Heart left ventricle (tissue), 16 donors: ENCODE measurements around the gene CCT2. TPM values are rescaled to one million over a fixed set of nuclear protein-coding genes. Genes with fewer than 3 reads are reported as not detected.

ENCODE experiments used
- ATAC-seq, 4 donors: fragments of 200-7000 bp; cut with Tn5 transposase; one replicate each; pipeline ENCODE4 v1.9.1; 2020 to 2022; ENCODE audit warnings: moderate library complexity in 4 of 4, mild to moderate bottlenecking in 3 of 4, moderate number of reproducible peaks in 1 of 4
- DNase-seq, 5 donors: peaks; one replicate each; pipeline ENCODE4 v3.0.0-alpha.2; 2020
- H3K27ac ChIP-seq, 12 donors: fragments of 200-600 bp; sonication (generic) in 4 of 12; one replicate each; pipeline versions ENCODE4 v1.5.0 to v1.8.0; 2016 to 2022; ENCODE audit warnings: mild to moderate bottlenecking in 2 of 12
- H3K27me3 ChIP-seq, 9 donors: fragments of 200-600 bp; sonication (generic) in 2 of 9; one replicate each; pipeline versions ENCODE4 v1.5.1 to v1.8.0; 2016 to 2022; ENCODE audit warnings: mild to moderate bottlenecking in 3 of 9
- H3K36me3 ChIP-seq, 9 donors: fragments of 200-600 bp; sonication (generic) in 2 of 9; one replicate each; pipeline versions ENCODE4 v1.5.0 to v1.8.0; 2018 to 2022; ENCODE audit warnings: mild to moderate bottlenecking in 2 of 9
- H3K4me1 ChIP-seq, 12 donors: fragments of 200-600 bp; sonication (generic) in 4 of 12; one replicate each; pipeline versions ENCODE4 v1.5.0 to v1.8.0; 2016 to 2022; ENCODE audit warnings: mild to moderate bottlenecking in 3 of 12
- H3K4me3 ChIP-seq, 12 donors: fragments of 200-600 bp; sonication (generic) in 4 of 12; one replicate each; pipeline versions ENCODE4 v1.5.0 to v1.8.0; 2017 to 2022; ENCODE audit warnings: mild to moderate bottlenecking in 9 of 12, moderate library complexity in 4 of 12
- H3K9me3 ChIP-seq, 12 donors: fragments of 200-600 bp; sonication (generic) in 4 of 12; one replicate each; pipeline versions ENCODE4 v1.5.0 to v1.8.0; 2016 to 2022; ENCODE audit warnings: mild to moderate bottlenecking in 1 of 12
- POLR2A ChIP-seq, 2 donors: fragments of 450-650 bp; IDR thresholded peaks; one replicate each; pipeline ENCODE4 v1.6.1; 2017; ENCODE audit warnings: antibody characterized with exemption in 2 of 2, mild to moderate bottlenecking in 2 of 2, moderate library complexity in 2 of 2
- WGBS, 4 donors: extraction: QIAGEN DNeasy Blood & Tissue Kit in 2 of 4; methylation state at CpG; one replicate each; pipeline versions ENCODE4 v1.1.5 to v1.1.7; 2013 to 2018; 5-methylcytosine and 5-hydroxymethylcytosine counted together
- intact Hi-C, 10 donors: fragments of 100-400 bp; cut with DNase I; formaldehyde crosslinking; loops; one replicate each; pipeline versions ENCODE4 v1.11.1 to v1.14.2; 2022
- polyA plus RNA-seq, 2 donors: library from polyadenylated mRNA; stranded (reverse); fragments of 200-250 nt; gene quantifications; one replicate each; pipeline ENCODE4 v1.2.3, GENCODE V29; 2013
- total RNA-seq, 9 donors: library from RNA; depleted of rRNA in 2 of 9; stranded (reverse); fragments of >200 nt in 2 of 9; fragmentation: NEBNext Ultra II Directional in 3 of 9; extraction: Animal tissue kit (Norgen Biotek cat#: 25700) in 3 of 9; gene quantifications; one replicate each; pipeline versions ENCODE4 v1.1.0 to v1.2.4, GENCODE V29; 2016 to 2023
- TF ChIP-seq, protein P1 (sequence below), 12 donors: fragments of 200-600 bp; sonication (generic) in 4 of 12; IDR thresholded peaks; one replicate each; pipeline versions ENCODE4 v1.5.0 to v1.8.0; 2018 to 2022; ENCODE audit warnings: antibody characterized with exemption in 12 of 12, mild to moderate bottlenecking in 5 of 12
- donor health status: ischemic (EF 13 %, LVEDD 7.1; RV severe dilation, severe dysfunction).
- donor health status: healthy with polysubstance abuse.
- donor health status: DM: no; HTN: yes; CAD: no.
- donor health status: DM: no; HTN: no; CAD: no.
- donor health status: ischemic (EF 25% LVEDD 6.9; RV normal size, moderate dysfunction).
- donor health status: ischemic (EF 25% LVEDD 5.7; RV mildly dilated, moderate dysfunction).
- donor health status: healthy.
- donor health status: DM: yes; HTN: yes; CAD: no.
- donor health status: ischemic (EF 35%, LVEDD 5.7; RV mildly dilated, moderate dysfunction).
- donor health status: nonischemic (EF 11% LVEDD 7.7; RV severe dilation, severe dysfunction).
- donor health status: DM: yes; HTN: yes; CAD: no.
- donor health status: PGD.
- donor health status: ischemic (EF 29% LVEDD 5.4; RV normal size, mild dysfunction).
- donor health status: nonischemic (EF 23%, LVEDD 6.1; RV moderate dilation, normal function).

CCT2 gene
- total and polyA plus RNA-seq, 11 donors: 59.7 to 342 (median 93.3) TPM

DNA sequence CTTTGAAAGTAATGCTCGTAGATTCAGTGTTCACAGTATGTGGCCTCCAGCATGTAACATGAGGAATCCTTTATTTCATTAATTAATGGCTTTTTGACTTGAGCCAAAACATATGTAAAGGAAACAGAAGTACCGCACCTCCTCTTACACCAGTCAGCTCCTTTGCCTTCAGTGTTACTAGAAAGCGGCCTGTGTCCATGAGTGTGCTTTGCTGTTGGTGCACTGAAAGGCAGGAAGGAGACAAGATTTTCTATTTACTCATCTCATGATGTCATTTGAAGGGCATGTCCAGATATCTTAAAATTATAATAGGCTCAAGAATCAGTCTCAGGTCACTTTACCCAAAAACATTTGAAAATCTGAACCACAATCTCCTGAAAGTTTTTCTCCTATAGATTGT, 9.9 kb upstream of the CCT2 start:
- DNase-seq (no peak), ATAC-seq (no peak)
- Histone ChIP-seq H3K27ac (no peak overlapping the region), H3K4me1 (peaks cover 0 to 6% (median 0%) of the 10 kb centered on the region in 12 donors), H3K36me3 (peaks cover 0 to 63% (median 48%) of the 10 kb centered on the region in 9 donors), H3K4me3 (no peak overlapping the region), H3K9me3 (no peaks in the 10 kb centered on the region), H3K27me3 (no peaks in the 10 kb centered on the region)
- TF ChIP-seq, protein P1, sequence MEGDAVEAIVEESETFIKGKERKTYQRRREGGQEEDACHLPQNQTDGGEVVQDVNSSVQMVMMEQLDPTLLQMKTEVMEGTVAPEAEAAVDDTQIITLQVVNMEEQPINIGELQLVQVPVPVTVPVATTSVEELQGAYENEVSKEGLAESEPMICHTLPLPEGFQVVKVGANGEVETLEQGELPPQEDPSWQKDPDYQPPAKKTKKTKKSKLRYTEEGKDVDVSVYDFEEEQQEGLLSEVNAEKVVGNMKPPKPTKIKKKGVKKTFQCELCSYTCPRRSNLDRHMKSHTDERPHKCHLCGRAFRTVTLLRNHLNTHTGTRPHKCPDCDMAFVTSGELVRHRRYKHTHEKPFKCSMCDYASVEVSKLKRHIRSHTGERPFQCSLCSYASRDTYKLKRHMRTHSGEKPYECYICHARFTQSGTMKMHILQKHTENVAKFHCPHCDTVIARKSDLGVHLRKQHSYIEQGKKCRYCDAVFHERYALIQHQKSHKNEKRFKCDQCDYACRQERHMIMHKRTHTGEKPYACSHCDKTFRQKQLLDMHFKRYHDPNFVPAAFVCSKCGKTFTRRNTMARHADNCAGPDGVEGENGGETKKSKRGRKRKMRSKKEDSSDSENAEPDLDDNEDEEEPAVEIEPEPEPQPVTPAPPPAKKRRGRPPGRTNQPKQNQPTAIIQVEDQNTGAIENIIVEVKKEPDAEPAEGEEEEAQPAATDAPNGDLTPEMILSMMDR (IDR thresholded peaks at IDR 0.05): no peak
- TF ChIP-seq POLR2A (IDR thresholded peaks at IDR 0.05): no peak
- WGBS, 4 donors: 94 to 97% (median 95%) methylated on average over 3 of the region's 3 CpGs
- intact Hi-C loops: loop anchor here in 6 of 10 donors (10.0 kb wide), 3 partner anchors 181 to 211 kb away; no protein-coding TSS in a partner anchor

DNA sequence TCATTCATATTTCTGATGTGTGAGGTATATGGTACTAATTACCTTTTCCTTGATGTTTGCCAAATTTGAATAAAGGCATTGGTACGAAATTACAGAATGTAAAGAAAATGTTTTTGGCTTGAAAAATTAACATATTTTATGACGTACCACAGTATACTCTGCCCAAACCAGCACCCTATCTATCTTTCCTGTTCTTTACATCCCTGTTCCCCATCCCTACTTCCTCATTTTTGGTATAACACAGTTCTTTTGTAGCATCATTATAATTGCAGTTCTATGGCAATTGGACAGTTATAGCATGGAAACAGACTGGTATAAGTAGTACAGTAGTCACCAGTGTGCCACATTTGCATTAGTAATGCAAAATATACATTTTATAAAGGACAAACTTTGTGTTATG, 7.0 kb upstream of the CCT2 start:
- 84 to 92% (median 89%) methylated on average over 2 of the region's 2 CpGs for WGBS, 4 donors
- Histone ChIP-seq H3K4me1 (peaks cover 0 to 11% (median 0%) of the 10 kb centered on the region in 12 donors), H3K4me3 (no peak overlapping the region), H3K9me3 (no peaks in the 10 kb centered on the region), H3K27me3 (no peaks in the 10 kb centered on the region), H3K27ac (no peak overlapping the region), H3K36me3 (peaks cover 0 to 35% (median 24%) of the 10 kb centered on the region in 9 donors)
- intact Hi-C loops: loop anchor here in 6 of 10 donors (10.0 kb wide), 3 partner anchors 183 to 213 kb away; no protein-coding TSS in a partner anchor
- TF ChIP-seq, protein P1 (IDR thresholded peaks at IDR 0.05): no peak
- no peak for TF ChIP-seq POLR2A (IDR thresholded peaks at IDR 0.05)
- DNase-seq (no peak), ATAC-seq (no peak)

DNA sequence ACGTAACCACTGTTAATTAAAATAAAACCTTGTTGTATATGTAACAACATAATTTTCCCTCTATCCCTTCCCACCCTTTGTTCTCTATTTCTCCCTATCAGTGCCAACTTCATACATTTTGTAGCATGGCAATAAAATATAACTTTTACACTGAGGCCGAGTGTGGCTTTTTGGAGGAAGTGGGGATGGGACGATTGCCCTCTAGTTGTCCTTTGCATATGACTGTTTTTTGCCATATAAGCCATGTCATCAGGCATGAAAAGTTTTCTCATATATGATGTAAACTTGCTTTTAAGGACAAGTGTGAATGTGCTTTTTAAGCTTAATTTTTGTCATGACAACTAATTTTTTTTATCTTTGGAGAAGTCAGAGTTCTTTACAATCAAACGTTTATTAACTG, 6.2 kb upstream of the CCT2 start:
- WGBS, 4 donors: 77 to 85% (median 81%) methylated on average over 4 of the region's 4 CpGs

DNA sequence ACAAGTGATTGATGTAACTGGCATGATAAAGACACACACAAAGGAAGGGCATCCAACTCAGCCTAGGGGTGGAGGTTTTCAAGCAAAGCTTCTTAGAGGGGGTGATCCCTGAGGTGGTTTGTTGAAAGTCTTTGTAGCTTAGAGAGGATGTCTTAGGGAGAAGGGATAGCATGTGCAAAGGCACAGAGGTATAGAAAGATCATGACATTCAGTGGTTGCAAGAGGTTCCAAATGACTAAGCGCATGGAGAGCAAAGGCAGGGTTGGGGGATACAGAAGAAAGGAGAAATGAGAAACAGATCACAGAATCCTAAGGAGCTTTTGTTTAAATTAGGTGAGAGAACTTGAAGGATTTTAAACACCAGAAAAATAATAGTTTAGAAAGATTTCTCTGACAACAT, 5.2 kb upstream of the CCT2 start:
- peaks cover 0 to 15% (median 0%) of the 10 kb centered on the region in 12 donors for H3K4me1 ChIP-seq
- no peaks in the 10 kb centered on the region for H3K27me3 ChIP-seq
- H3K4me3 ChIP-seq: no peak overlapping the region
- 96 to 99% (median 97%) methylated on average over 1 of the region's 1 CpG for WGBS, 4 donors
- TF ChIP-seq, protein P1 (IDR thresholded peaks at IDR 0.05): no peak
- TF ChIP-seq POLR2A (IDR thresholded peaks at IDR 0.05): no peak
- peaks cover 0 to 17% (median 6%) of the 10 kb centered on the region in 9 donors for H3K36me3 ChIP-seq
- H3K9me3 ChIP-seq: no peaks in the 10 kb centered on the region
- no peak overlapping the region for H3K27ac ChIP-seq
- DNase-seq (no peak), ATAC-seq (no peak)
- intact Hi-C loops: loop anchor here in 2 of 10 donors (10.0 kb wide), 2 partner anchors 225 to 425 kb away; partner anchors contain the start of gene YEATS4 (in 1 of the 2)

More for the DNA sequence above, 6.2 kb upstream of the CCT2 start:
- Histone ChIP-seq H3K27ac (no peak overlapping the region), H3K9me3 (no peaks in the 10 kb centered on the region), H3K36me3 (peaks cover 0 to 27% (median 17%) of the 10 kb centered on the region in 9 donors), H3K4me3 (no peak overlapping the region), H3K4me1 (peaks cover 0 to 11% (median 0%) of the 10 kb centered on the region in 12 donors), H3K27me3 (no peaks in the 10 kb centered on the region)
- DNase-seq: no peak
- intact Hi-C loops: loop anchor here in 6 of 10 donors (10.0 kb wide), 3 partner anchors 184 to 214 kb away; no protein-coding TSS in a partner anchor
- TF ChIP-seq POLR2A (IDR thresholded peaks at IDR 0.05): no peak
- TF ChIP-seq, protein P1 (IDR thresholded peaks at IDR 0.05): no peak
- ATAC-seq: no peak
